Measurements from ENCODE around the gene LRRC75B. TPM values are rescaled to one million over a fixed set of nuclear protein-coding genes. Genes with fewer than 3 reads are reported as not detected.

The LRRC75B gene
- polyA plus RNA-seq, 1 experiment: 5.2 TPM

GRCh38 chr22:24543679-24544243 is 49.1 kb downstream of the LRRC75B start:
- CTCF ChIA-PET: interaction anchor here (0.9 kb wide), 1 partner anchor 21 kb away, joined by 3 read pairs; no protein-coding TSS in a partner anchor
- TF ChIP-seq CTCF (IDR thresholded peaks at IDR 0.05; ENCODE audit: low read depth, low read length): no peak

GRCh38 chr22:24543185-24543601 is 49.7 kb downstream of the LRRC75B start:
- ChIA-PET CTCF (no interaction called here), POLR2A (no interaction called here)
- no peaks in the 10 kb centered on the region for H3K27me3 ChIP-seq (ENCODE audit: control insufficient read depth, insufficient read depth, low read length)
- no peak for TF ChIP-seq CTCF (IDR thresholded peaks at IDR 0.05; ENCODE audit: low read depth, low read length)
- no peaks in the 10 kb centered on the region for H3K9me3 ChIP-seq (ENCODE audit: control insufficient read depth, insufficient read depth, low read length)
- H3K4me3 ChIP-seq (ENCODE audit: low read depth, low read length): no peak overlapping the region
- no peak overlapping the region for H3K27ac ChIP-seq (ENCODE audit: low read depth, low read length)
- no peak for DNase-seq (ENCODE audit: low read depth, low spot score)

More at GRCh38 chr22:24543679-24544243, 49.1 kb downstream of the LRRC75B start:
- Histone ChIP-seq H3K27me3 (ENCODE audit: control insufficient read depth, insufficient read depth, low read length) (no peaks in the 10 kb centered on the region), H3K27ac (ENCODE audit: low read depth, low read length) (no peak overlapping the region), H3K9me3 (ENCODE audit: control insufficient read depth, insufficient read depth, low read length) (no peaks in the 10 kb centered on the region), H3K4me3 (ENCODE audit: low read depth, low read length) (no peak overlapping the region)
- DNase-seq (ENCODE audit: low read depth, low spot score): no peak
- POLR2A ChIA-PET: no interaction called here

DNA sequence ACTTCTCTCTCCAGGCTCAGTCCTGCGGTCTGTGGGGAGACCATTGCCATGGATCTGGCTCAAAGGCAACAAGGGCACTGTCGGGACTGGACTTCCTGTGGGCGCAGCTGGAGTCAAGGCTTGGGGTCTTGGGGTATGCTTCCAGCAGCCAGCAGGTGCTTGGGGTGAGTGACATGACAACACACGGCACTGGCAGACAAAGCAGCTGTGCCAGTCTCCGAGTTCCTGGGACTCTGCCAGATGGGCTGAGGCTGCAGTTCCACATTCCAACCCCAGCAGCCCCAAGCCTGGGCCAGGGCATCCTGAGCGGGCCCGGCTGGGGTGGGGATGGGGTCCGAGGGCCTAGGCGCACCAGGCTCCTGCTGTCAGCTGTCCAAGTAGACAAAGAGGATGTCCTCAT is 50.2 kb downstream of the LRRC75B start:
- no peak overlapping the region for H3K27ac ChIP-seq (ENCODE audit: low read depth, low read length)
- TF ChIP-seq CTCF (IDR thresholded peaks at IDR 0.05; ENCODE audit: low read depth, low read length): no peak
- no peaks in the 10 kb centered on the region for H3K9me3 ChIP-seq (ENCODE audit: control insufficient read depth, insufficient read depth, low read length)
- ChIA-PET POLR2A (no interaction called here), CTCF (no interaction called here)
- no peaks in the 10 kb centered on the region for H3K27me3 ChIP-seq (ENCODE audit: control insufficient read depth, insufficient read depth, low read length)
- H3K4me3 ChIP-seq (ENCODE audit: low read depth, low read length): no peak overlapping the region
- no peak for DNase-seq (ENCODE audit: low read depth, low spot score)

- H3K27me3 ChIP-seq (ENCODE audit: control insufficient read depth, insufficient read depth, low read length): no peaks in the 10 kb centered on the region
- ChIA-PET POLR2A (no interaction called here), CTCF (no interaction called here)
- TF ChIP-seq CTCF (IDR thresholded peaks at IDR 0.05; ENCODE audit: low read depth, low read length): no peak
- no peak overlapping the region for H3K4me3 ChIP-seq (ENCODE audit: low read depth, low read length)
- DNase-seq (ENCODE audit: low read depth, low spot score): no peak
- no peak overlapping the region for H3K27ac ChIP-seq (ENCODE audit: low read depth, low read length)
- no peaks in the 10 kb centered on the region for H3K9me3 ChIP-seq (ENCODE audit: control insufficient read depth, insufficient read depth, low read length)
These were observed 51.0 kb downstream of the LRRC75B start for GRCh38 chr22:24541681-24542515.

DNA sequence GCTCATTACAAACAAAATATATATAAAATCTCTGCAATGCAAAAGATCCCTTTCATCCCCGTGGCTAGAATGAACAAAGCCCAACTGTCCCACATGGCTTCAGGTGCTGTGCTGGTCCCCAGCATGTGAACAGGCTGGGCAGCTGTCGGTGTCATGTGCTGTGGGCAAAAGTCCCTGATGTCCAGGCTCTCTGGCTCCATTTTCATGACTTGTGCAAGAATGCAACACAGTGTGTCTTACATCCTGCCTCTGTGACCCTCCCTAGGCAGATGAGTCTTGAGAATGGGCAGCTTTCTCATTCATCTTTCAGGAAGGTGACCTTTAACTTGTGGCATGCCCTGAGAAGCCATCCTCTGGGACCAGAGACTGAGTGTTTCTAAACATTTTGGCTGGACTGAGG is 52.4 kb downstream of the LRRC75B start:
- ChIA-PET CTCF (no interaction called here), POLR2A (no interaction called here)
- TF ChIP-seq CTCF (IDR thresholded peaks at IDR 0.05; ENCODE audit: low read depth, low read length): no peak
- H3K27me3 ChIP-seq (ENCODE audit: control insufficient read depth, insufficient read depth, low read length): no peaks in the 10 kb centered on the region
- DNase-seq (ENCODE audit: low read depth, low spot score): no peak
- H3K9me3 ChIP-seq (ENCODE audit: control insufficient read depth, insufficient read depth, low read length): no peaks in the 10 kb centered on the region
- H3K27ac ChIP-seq (ENCODE audit: low read depth, low read length): no peak overlapping the region
- H3K4me3 ChIP-seq (ENCODE audit: low read depth, low read length): no peak overlapping the region
